HG02970 (cell line): ENCODE measurements around the gene NEURL1B.
"Not testable (repeated sequence)": the region's sequence is repeated elsewhere in the genome, so short reads cannot be mapped to it uniquely, and the experiment has no call there.

ENCODE experiments used
- ATAC-seq: cut with Tn5 transposase; IDR thresholded peaks from one replicate; pipeline ENCODE4 v1.9.1; 2021; ENCODE audit warnings: mild to moderate bottlenecking, moderate library complexity, moderate number of reproducible peaks; ENCODE audit not compliant: unreplicated experiment, low FRiP score

Gene NEURL1B

GRCh38 chr5:172648755-172649154 is 7.7 kb downstream of the NEURL1B start:
- ATAC-seq = no peak

- not testable (repeated sequence) for ATAC-seq
Measured at GRCh38 chr5:172656496-172656895, 15.4 kb downstream of the NEURL1B start.

GRCh38 chr5:172657524-172658233 is 16.6 kb downstream of the NEURL1B start:
- ATAC-seq = not testable (repeated sequence)

DNA sequence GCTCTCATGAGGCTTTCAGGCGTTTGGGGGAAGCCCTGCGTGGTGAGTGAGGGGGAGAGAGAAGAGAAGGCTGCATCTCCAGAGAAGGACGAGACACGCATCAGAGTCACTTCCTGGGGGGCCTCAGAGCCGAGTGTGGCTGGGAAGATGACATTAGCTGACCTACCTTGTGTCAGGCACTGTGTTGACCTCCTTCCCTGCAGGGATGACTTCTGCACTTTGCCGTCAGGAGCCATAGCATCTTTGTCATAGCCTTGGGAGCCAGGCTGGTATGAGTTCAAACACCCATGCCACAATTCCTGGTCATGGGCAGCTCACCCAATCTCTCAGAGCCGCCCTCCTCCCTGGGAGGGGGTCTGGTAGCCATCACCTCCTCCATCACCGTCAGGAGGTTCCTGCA is 17.3 kb downstream of the NEURL1B start:
- no peak for ATAC-seq

GRCh38 chr5:172658961-172659501 is 18.0 kb downstream of the NEURL1B start:
- no peak for ATAC-seq

GRCh38 chr5:172659570-172659908 is 18.5 kb downstream of the NEURL1B start:
- no peak for ATAC-seq

GRCh38 chr5:172659909-172660628 is 19.0 kb downstream of the NEURL1B start:
- no peak for ATAC-seq

- ATAC-seq = no peak
Measured at GRCh38 chr5:172660974-172661373, 19.9 kb downstream of the NEURL1B start.

DNA sequence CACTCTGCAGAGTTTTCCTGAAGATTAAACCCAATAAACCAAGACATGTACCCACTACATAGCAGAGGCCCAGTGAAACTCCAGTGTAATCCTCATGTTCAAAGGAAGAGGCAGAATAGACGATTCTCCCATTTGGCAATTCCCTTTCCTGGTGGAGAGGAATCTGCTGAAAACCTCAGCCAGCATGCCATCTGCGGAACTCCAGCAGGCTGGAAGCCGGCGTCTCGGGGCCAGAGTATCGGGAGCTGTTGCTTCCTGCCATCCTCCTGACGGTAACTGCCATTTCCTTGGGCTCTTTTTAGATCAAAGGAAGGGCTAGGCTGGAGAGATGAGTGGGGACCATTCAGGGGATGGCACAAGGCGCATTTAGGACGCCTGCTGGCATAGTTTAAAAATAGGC is 20.5 kb downstream of the NEURL1B start:
- no peak for ATAC-seq

DNA sequence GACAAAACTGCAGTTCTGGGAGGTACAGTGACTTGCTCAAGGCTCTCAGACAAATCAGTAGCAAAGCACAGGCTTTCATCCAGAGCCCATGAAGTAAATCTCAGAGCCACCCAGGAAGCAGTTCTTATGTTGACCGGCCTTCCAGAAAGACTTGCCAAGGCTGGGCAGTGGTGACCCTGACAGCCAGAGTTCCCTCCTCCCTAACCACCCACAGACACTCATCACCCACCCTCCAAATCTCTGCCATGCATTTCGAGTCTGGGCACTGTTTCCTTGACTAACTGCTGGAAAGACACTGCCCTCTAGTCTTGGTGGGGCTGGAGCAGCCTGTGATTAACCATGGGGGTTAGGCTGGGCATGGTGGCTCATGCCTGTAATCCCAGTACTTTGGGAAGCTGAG is 21.5 kb downstream of the NEURL1B start:
- ATAC-seq = no peak

GRCh38 chr5:172664018-172664417 is 23.0 kb downstream of the NEURL1B start:
- ATAC-seq = no peak

DNA sequence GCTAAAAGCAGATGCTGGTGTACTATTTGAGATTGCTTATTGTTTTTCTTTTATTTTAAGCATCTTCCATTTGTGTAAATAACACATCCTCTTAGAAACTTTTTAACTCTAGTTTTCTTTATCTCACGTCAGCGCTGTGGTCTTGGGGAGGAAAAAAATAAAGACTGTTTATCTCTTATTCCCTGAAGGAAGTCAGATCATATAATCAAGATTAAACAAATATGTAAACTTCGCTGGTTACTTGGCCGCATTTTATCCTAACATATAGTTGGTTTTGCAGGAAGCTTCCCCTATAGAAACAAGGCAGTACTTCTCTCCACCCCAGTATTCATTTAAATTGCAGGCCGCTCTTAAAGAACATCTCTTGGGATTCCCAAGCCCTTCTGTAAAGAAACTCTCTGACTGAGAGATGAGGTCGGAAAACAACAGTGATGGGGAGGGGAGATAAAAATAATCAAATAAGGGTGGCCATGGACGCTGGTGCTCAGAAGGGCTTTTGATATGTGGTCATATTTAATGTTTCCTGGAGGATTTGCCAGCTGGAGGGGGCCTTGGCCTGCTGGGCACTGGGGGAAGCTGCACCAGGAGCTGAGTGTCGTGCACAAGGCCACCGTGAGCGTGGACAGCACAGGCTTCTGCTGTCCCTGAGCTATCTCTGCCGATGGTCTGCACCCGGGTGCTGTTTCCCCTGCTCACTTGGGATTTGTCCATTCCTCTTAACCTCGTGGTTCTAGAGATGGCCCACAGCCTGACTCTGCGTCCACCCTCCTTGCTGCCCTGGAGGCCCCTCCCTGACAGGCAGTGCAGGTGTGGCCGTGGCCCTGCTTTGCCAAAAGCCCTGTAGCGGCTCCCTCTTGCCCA is 23.8 kb downstream of the NEURL1B start:
- ATAC-seq = no peak

DNA sequence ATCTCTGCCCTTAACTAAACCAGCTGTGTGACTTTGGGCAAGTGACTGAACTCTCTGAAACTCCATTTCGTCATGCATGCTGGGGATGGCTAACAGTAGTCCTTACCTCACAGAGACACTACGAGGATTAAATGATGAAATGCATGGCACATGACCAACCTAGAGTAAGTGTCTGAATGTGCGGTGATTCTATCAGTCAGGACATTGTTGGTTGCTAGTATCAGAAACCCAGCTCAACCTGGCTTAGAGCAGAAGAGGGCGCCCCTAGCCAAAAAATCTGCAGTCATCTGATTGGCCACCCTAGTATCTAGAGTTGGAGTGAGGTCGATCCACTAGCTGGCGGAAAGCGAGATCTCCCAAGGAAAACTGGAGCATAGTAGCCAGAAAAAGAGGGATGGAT is 25.2 kb downstream of the NEURL1B start:
- ATAC-seq = no peak

- no peak for ATAC-seq
Measured at GRCh38 chr5:172667786-172668593, 26.9 kb downstream of the NEURL1B start.

DNA sequence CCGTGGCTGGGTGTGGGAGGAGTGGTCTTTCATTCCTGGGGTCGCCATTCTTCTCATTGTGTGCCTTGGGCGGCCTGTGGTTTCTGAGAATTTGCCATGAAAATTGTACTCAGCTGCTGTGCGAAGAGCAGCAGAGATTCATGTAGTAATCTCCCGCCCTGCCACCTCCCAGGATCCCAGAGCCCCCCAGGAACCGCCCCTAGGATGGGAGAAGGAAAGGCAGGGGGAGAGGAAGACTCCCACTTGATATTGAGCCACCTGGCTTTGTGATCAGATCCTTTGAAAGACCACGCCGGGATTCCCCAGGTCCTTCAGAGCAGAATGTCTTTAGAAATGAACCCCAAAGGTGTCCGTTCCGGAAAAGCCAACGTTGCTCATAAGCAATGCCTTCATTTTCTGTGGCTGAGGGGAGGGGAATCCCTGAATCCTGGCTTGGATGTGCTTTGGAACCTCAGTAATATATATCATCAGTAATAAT is 27.6 kb downstream of the NEURL1B start:
- ATAC-seq = no peak

GRCh38 chr5:172669386-172670004 is 28.4 kb downstream of the NEURL1B start:
- ATAC-seq = no peak

GRCh38 chr5:172670005-172670402 is 28.9 kb downstream of the NEURL1B start:
- ATAC-seq = no peak

GRCh38 chr5:172670444-172670843 is 29.4 kb downstream of the NEURL1B start:
- no peak for ATAC-seq

- ATAC-seq = no peak
Measured at GRCh38 chr5:172671091-172671490, 30.0 kb downstream of the NEURL1B start.

GRCh38 chr5:172672681-172673080 is 31.6 kb downstream of the NEURL1B start:
- ATAC-seq = no peak
